ENCODE measurements around the gene CRADD.

CRADD gene

DNA sequence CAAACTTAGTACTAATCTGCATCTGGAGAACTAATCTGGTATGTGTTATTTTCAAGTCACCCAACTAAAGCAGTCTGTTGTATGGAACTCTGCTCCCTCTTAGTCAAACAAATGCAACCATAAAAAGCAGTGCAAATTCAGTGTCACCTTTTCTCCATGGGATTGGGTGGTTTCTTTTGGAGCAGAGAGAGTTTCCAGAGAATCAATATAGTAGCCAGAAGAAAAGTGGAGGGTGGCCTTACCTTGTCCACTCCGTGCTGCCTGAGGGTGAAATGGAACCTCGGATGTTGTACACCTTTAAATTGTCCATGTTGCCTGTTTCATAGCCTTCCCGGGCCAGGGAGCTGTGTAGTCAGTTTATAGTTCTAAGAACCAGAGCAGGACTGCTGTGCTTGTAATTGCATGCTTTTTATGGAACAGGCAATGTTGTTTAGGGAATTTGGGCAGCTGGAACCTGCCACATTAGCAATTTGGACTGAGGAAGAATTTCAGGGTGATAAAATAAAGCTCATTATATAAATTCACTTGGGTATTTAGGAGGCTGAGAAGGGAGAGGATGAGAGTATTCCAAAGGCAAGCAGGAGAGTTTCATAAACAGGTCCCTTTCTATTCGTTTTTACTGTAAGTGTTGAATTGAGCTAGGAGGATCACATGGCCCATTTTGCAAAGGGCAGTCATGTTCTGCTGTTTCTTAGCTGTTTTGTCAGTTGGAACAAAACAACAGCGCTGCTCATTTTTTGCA is 60.5 kb downstream of the CRADD start:
- TF ChIP-seq, protein P1, sequence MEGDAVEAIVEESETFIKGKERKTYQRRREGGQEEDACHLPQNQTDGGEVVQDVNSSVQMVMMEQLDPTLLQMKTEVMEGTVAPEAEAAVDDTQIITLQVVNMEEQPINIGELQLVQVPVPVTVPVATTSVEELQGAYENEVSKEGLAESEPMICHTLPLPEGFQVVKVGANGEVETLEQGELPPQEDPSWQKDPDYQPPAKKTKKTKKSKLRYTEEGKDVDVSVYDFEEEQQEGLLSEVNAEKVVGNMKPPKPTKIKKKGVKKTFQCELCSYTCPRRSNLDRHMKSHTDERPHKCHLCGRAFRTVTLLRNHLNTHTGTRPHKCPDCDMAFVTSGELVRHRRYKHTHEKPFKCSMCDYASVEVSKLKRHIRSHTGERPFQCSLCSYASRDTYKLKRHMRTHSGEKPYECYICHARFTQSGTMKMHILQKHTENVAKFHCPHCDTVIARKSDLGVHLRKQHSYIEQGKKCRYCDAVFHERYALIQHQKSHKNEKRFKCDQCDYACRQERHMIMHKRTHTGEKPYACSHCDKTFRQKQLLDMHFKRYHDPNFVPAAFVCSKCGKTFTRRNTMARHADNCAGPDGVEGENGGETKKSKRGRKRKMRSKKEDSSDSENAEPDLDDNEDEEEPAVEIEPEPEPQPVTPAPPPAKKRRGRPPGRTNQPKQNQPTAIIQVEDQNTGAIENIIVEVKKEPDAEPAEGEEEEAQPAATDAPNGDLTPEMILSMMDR (conservative IDR thresholded peaks at IDR 0.05): no peak
- no peak overlapping the region for H3K27ac ChIP-seq

DNA sequence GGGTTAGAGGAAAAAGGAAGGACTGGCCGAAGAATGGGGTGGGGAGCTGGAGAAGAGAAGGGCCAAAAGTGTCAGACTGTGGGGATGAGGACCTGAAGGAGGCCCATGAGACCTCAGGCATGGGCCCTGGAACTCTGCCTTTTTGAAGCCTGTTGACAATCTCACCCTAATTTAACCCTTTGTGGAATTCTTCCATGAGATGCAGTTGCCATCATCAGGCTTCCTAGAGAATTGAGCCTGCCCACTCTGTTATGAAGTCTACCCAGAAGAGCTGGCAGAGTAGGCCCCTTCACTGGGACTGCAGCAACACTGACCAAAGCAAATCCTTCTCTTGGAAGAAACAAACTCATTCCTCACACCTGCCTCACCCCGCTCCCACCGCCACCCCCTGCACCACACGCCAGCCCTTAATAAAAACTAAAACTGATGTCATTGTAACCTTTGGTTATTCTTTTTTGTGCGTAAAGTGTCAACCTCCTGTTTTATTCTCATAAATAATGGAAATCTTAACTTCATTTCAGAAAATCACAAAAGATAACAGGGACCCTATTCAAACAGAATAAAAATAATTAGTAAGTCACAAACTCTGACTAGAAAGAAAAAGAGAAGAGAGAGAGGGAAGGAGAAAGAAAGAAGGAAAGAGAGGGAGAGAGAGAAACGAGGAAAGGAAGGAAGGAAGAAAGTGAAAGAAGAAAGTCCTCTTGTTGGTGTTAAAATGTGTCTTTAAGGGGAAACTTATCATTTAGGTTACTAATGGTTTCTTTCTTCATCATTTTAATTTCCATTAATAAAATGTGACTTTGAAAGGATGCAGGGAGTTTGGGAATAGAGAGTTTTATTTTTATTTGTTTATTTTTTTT is 61.3 kb downstream of the CRADD start:
- no peak overlapping the region for H3K27ac ChIP-seq
- TF ChIP-seq, protein P1 (conservative IDR thresholded peaks at IDR 0.05): no peak

DNA sequence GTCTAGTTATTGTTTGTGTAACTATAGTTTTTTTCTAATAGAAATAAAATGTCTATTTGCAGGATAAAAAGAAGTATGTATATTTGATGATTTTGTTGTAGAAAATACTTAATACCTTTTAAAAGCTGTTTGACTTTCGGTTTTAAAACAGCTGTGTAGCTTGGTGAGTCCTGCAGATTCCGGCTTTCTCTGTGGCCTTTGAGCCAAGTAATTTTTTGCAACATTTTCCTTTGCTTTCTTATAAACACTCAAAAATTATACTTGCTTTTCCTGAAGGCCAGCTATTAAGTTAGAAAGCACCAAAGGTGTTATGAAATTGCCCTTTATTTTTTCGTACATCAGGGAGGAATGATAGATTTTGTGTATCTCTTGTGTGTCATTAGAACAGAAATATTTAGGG is 63.6 kb downstream of the CRADD start:
- H3K27ac ChIP-seq: peak overlapping the region; percentile 93
- TF ChIP-seq, protein P1 (conservative IDR thresholded peaks at IDR 0.05): no peak

DNA sequence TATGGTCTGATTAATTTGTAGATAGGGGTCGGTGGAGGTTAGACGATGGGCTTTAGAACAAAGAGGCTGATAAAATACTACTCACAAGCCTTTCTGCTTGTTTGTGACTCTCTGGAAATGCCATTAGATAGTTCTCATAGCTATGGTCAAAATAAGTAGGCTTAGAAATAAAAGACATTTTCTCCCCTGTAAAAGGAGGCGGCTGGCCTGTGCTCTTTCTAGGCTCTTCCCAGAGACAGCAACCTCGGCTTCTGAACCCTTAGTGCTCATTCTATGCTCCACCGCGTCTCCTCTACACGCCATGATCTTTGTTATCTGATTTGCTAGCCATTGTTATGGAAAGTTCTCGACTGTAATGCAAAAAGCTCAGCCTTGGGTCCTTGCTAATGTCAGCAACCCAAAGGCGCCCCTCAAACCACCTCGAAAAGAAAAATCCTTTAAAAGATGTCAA is 64.5 kb downstream of the CRADD start:
- TF ChIP-seq, protein P1 (conservative IDR thresholded peaks at IDR 0.05): no peak
- peak overlapping the region; percentile 93 for H3K27ac ChIP-seq

DNA sequence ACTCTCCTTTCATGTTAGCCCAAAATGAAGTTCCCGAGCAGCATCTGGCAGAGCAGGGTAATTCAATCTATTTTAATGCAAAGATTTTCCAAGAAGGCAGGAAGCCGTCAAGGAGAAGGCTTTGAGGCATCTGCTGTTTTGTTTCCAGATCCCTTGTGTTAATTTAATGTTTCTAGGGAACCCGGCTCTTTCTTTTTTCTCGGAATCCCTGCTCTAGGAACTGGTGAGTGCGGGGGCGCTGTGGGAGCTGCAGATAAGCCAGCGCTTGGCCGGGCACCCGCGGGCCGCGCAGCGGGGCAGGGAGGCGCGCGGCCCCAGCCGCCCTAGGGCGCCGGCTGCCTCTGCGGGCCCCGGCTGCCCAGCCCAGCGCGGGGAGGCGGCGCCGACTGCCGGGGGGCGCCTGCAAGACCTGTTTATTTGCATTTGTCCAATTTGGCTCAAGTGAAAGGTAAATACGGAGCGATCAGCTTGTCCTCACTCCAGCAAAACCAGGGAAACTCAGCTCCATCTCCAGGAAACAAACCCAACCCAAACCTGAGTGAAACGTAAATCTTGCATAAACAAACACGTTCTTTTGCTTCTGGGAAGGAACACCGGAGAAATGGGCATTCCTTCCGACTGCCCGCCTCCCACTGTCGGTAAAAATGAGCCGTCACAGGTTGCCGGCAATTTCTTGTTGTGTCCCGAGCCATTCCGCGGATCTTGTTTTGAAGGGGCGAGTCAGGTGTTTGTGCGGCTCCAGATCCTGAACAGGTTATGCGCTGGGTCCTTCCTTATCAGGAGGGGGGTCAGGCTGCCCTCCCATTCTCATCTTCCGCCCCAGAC is 65.1 kb downstream of the CRADD start:
- H3K27ac ChIP-seq: peak overlapping the region; percentile 93
- TF ChIP-seq, protein P1 (conservative IDR thresholded peaks at IDR 0.05): peak; percentile 66

DNA sequence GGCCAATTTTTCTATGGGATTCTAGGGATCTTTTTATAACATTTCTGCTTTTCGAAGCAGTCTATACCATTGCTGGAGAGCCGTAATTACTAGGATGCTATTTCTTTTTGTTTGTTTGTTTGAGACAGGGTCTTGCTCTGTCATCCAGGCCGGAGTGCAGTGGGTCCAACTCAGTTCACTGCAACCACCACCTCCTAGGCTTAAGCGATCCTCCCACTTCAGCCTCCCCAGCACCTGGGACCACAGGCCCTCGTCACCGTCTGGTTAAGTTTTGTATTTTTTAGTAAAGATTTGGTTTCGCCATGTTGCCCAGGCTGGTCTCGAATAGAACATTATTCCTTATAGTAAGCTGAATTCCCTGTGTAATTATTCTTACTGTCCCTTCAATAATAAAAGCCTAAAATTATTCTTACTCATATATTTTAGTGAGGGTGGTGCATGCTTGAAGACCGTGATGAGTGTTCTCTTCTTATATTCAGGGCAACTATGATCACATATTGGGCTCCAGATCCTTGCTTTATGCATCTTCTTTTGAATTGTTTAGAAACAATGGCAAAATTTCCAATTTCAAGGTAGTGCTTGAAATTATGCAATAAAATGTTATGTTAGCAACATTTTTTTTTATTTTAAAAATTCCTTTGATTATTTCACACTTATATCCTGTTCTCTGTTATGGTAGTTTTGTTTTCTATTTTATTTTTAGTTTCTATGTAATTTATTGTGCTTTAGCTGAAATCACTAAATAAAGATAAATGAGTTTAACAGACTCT is 66.2 kb downstream of the CRADD start:
- TF ChIP-seq, protein P1 (conservative IDR thresholded peaks at IDR 0.05): no peak
- peak overlapping the region; percentile 93 for H3K27ac ChIP-seq

All from VCaP (cell line).